Esophagus squamous epithelium (tissue), 5 donors: Measurements from ENCODE around the gene DLG2. TPM values are rescaled to one million over a fixed set of nuclear protein-coding genes. Genes with fewer than 3 reads are reported as not detected.

Experiments
- DNase-seq: peaks from one replicate; lab custom pipeline; 2025; lab: John Stamatoyannopoulos, UW
- H3K27ac ChIP-seq, 4 donors: fragments of 200-600 bp; sonication (generic); one replicate each; pipeline ENCODE4 v1.5.1; 2016 to 2019; ENCODE audit warnings: mild to moderate bottlenecking in 1 of 4
- H3K27me3 ChIP-seq, 4 donors: fragments of 200-600 bp; sonication (generic); 1 replicate in 3 of 4; 2 replicates in 1 of 4; pipeline versions ENCODE4 v1.5.1 to v1.6.0; 2017 to 2021; ENCODE audit warnings: antibody characterized with exemption in 1 of 4
- H3K36me3 ChIP-seq, 3 donors: fragments of 200-600 bp; sonication (generic); one replicate each; pipeline ENCODE4 v1.5.1; 2016 to 2019
- H3K4me1 ChIP-seq, 3 donors: fragments of 200-600 bp; sonication (generic); one replicate each; pipeline ENCODE4 v1.5.1; 2017 to 2019
- H3K4me3 ChIP-seq, 4 donors: fragments of 200-600 bp; sonication (generic); 1 replicate in 3 of 4; 2 replicates in 1 of 4; pipeline ENCODE4 v1.5.1; 2016 to 2019; ENCODE audit warnings: mild to moderate bottlenecking in 2 of 4, moderate library complexity in 1 of 4
- H3K9me3 ChIP-seq, 3 donors: fragments of 200-600 bp; sonication (generic); one replicate each; pipeline ENCODE4 v1.5.1; 2016 to 2019
- POLR2A ChIP-seq, 4 donors: fragments of 450-650 bp; IDR thresholded peaks; one replicate each; pipeline ENCODE4 v1.6.1; 2017; ENCODE audit warnings: antibody characterized with exemption in 4 of 4, mild to moderate bottlenecking in 4 of 4, moderate library complexity in 3 of 4
- WGBS, 2 donors: methylation state at CpG; one replicate each; pipeline ENCODE4 v1.1.5; 2018; 5-methylcytosine and 5-hydroxymethylcytosine counted together
- intact Hi-C: fragments of 100-400 bp; cut with DNase I; formaldehyde crosslinking; loops from one replicate; pipeline ENCODE4 v1.15.0; 2022
- total RNA-seq, 4 donors: library from RNA; depleted of rRNA; stranded (reverse); fragments of >200 nt; gene quantifications; one replicate each; pipeline ENCODE4 v1.1.0, GENCODE V29; 2016
- TF ChIP-seq, protein P1 (sequence below), 6 experiments: fragments of 450-650 bp in 4 of 6; fragments of 200-600 bp in 2 of 6; sonication (generic) in 2 of 6; IDR thresholded peaks; one replicate each; pipeline ENCODE4 v1.5.1; 2016 to 2019; ENCODE audit warnings: antibody characterized with exemption in 6 of 6, mild to moderate bottlenecking in 4 of 6, moderate library complexity in 4 of 6
- donor health status: DM: yes; HTN: yes; CAD: no.

DLG2 gene
- total RNA-seq, 4 donors from 2014 or later, result 2.9 to 27.7 (median 12.6) TPM

DNA sequence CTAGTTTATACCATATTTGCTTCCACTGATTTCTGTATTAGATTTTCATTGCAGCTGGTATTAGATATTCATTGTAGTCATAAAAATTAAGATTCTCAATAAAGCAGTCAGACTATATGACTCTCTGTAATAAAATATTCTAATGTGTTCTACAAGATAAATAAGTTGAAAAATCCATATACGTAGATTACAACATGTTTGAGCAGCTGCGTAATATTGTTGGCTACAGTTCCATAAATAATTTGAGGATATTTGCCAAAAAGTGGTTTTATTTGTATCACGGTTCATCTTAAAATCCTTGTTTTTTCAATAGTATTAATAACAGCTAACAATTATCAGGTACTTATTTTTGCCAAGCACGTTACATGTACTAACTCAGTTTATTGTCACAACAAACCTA, 1672.4 kb downstream of the DLG2 start:
- H3K9me3 ChIP-seq, result no peaks in the 10 kb centered on the region
- H3K27me3 ChIP-seq, result no peaks in the 10 kb centered on the region
- intact Hi-C loops, result no loop called here
- H3K4me1 ChIP-seq, result no peaks in the 10 kb centered on the region
- H3K27ac ChIP-seq, result no peak overlapping the region
- WGBS, 2 donors, result 64 to 69% methylated on average over 4 of the region's 4 CpGs
- DNase-seq, result no peak
- TF ChIP-seq, protein P1, sequence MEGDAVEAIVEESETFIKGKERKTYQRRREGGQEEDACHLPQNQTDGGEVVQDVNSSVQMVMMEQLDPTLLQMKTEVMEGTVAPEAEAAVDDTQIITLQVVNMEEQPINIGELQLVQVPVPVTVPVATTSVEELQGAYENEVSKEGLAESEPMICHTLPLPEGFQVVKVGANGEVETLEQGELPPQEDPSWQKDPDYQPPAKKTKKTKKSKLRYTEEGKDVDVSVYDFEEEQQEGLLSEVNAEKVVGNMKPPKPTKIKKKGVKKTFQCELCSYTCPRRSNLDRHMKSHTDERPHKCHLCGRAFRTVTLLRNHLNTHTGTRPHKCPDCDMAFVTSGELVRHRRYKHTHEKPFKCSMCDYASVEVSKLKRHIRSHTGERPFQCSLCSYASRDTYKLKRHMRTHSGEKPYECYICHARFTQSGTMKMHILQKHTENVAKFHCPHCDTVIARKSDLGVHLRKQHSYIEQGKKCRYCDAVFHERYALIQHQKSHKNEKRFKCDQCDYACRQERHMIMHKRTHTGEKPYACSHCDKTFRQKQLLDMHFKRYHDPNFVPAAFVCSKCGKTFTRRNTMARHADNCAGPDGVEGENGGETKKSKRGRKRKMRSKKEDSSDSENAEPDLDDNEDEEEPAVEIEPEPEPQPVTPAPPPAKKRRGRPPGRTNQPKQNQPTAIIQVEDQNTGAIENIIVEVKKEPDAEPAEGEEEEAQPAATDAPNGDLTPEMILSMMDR (IDR thresholded peaks at IDR 0.05), result no peak
- no peak for TF ChIP-seq POLR2A (IDR thresholded peaks at IDR 0.05)
- no peak overlapping the region for H3K4me3 ChIP-seq
- no peaks in the 10 kb centered on the region for H3K36me3 ChIP-seq

DNA sequence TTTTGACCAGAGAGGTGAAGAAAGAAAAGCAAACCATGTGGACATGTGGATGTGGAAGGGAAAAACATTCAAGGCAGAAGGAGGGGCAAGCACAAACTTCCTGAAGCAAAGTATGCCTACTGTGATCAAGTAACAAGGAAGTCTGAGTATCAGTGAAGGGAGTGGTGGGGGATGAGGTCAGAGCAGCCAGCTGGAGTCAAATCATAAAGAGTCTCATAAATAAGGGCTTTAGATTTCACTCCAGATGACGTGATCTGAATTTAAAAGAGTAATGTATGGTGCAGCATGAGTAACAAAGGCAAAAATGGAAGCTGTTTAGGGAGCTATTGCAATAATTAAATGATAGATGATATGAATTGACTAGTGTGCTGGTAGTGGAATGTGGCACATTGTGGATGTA, 1675.6 kb downstream of the DLG2 start:
- 14 to 20% methylated on average over 1 of the region's 1 CpG for WGBS, 2 donors
- Histone ChIP-seq H3K4me3 (no peak overlapping the region), H3K27ac (no peak overlapping the region), H3K4me1 (no peaks in the 10 kb centered on the region), H3K27me3 (no peaks in the 10 kb centered on the region), H3K9me3 (no peaks in the 10 kb centered on the region), H3K36me3 (no peaks in the 10 kb centered on the region)
- intact Hi-C loops, result no loop called here
- TF ChIP-seq, protein P1 (IDR thresholded peaks at IDR 0.05), result no peak
- TF ChIP-seq POLR2A (IDR thresholded peaks at IDR 0.05), result no peak
- DNase-seq, result no peak

DNA sequence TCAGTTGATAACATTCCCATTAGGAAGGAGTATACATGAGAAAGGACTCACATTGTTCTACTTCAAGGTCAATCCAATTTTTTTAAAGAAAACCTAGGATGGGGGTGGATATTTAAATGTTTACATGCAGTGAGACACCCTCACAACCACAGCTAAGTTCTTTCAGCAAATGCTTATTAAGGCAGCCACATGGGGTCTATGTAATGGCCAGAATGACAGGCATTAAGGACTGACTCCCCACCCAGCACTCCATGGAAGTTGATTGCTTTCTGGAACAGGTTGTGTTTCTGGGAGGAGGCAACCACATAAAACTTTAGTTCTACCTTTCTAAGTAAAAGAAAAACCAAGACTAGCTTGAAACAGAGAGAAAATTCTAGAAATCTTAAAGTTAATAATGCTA, 1678.9 kb downstream of the DLG2 start:
- no peaks in the 10 kb centered on the region for H3K36me3 ChIP-seq
- H3K9me3 ChIP-seq, result no peaks in the 10 kb centered on the region
- no peak for DNase-seq
- no peak for TF ChIP-seq POLR2A (IDR thresholded peaks at IDR 0.05)
- TF ChIP-seq, protein P1 (IDR thresholded peaks at IDR 0.05), result no peak
- H3K27ac ChIP-seq, result no peak overlapping the region
- no peaks in the 10 kb centered on the region for H3K27me3 ChIP-seq
- no peak overlapping the region for H3K4me3 ChIP-seq
- intact Hi-C loops, result no loop called here
- H3K4me1 ChIP-seq, result no peaks in the 10 kb centered on the region

DNA sequence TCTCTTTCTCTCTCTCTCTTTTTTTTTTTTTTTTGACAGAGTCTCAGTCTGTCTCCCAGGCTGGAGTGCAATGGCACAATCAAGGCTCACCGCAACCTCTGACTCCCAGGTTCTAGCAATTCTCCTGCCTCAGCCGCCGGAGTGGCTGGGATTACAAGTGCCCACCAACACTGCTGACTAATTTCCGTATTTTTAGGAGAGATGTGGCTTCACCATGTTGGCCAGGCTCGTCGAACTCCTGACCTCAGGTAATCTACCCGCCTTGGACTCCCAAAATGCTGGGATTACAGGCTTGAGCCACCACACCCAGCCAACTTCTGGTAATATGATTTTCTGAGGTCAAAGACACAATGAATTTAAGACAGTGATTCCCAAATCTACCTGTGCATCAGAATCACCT, 1681.2 kb downstream of the DLG2 start:
- TF ChIP-seq POLR2A (IDR thresholded peaks at IDR 0.05), result no peak
- TF ChIP-seq, protein P1 (IDR thresholded peaks at IDR 0.05), result no peak
- H3K27ac ChIP-seq, result no peak overlapping the region
- H3K27me3 ChIP-seq, result no peaks in the 10 kb centered on the region
- H3K36me3 ChIP-seq, result no peaks in the 10 kb centered on the region
- intact Hi-C loops, result no loop called here
- no peaks in the 10 kb centered on the region for H3K9me3 ChIP-seq
- H3K4me3 ChIP-seq, result no peak overlapping the region
- H3K4me1 ChIP-seq, result no peaks in the 10 kb centered on the region
- DNase-seq, result no peak
- 76 to 86% methylated on average over 5 to 7 of the region's 7 CpGs for WGBS, 2 donors

DNA sequence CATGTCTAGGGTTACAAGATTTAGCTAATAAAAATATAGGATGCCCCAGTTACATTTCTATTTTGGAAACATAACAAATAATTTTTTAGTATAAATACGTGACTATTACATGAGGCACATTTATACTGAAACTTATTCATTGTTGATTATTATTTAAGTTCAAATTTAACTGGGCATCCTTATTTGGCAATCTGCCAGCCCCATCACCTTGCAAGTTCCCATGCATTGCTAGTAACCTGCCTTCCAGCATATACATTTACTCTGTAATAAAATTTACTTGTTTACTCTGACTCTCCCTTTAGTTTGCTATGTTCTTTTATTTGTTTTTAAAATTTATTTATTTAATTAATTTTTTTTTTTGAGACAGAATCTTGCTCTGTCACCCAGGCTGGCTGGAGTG, 1686.1 kb downstream of the DLG2 start:
- TF ChIP-seq, protein P1 (IDR thresholded peaks at IDR 0.05), result no peak
- Histone ChIP-seq H3K4me3 (no peak overlapping the region), H3K27me3 (no peaks in the 10 kb centered on the region), H3K9me3 (no peaks in the 10 kb centered on the region), H3K36me3 (no peaks in the 10 kb centered on the region), H3K4me1 (no peaks in the 10 kb centered on the region), H3K27ac (no peak overlapping the region)
- intact Hi-C loops, result no loop called here
- 69 to 78% methylated on average over 1 of the region's 1 CpG for WGBS, 2 donors
- no peak for DNase-seq
